ENCODE data around the gene PTPRD.

PTPRD gene

GRCh38 chr9:8424786-8425410 is 2187.9 kb downstream of the PTPRD start:
- Histone ChIP-seq H3K4me3 (ENCODE audit: low read length) (no peak overlapping the region), H3K36me3 (ENCODE audit: control insufficient read depth, insufficient read depth, low read length, severe bottlenecking) (no peaks in the 10 kb centered on the region), H3K9me3 (ENCODE audit: control insufficient read depth, low read length) (no peaks in the 10 kb centered on the region), H3K4me1 (ENCODE audit: control insufficient read depth, insufficient read depth, low read length) (no peaks in the 10 kb centered on the region), H3K9ac (ENCODE audit: low read length) (no peak overlapping the region), H3K27me3 (replicated peaks; ENCODE audit: control insufficient read depth, insufficient read depth, low read length) (no peaks in the 10 kb centered on the region)
- no peak for DNase-seq (ENCODE audit: low read depth)

GRCh38 chr9:8420416-8420815 is 2192.4 kb downstream of the PTPRD start:
- H3K4me3 ChIP-seq (ENCODE audit: low read length) = no peak overlapping the region
- H3K9me3 ChIP-seq (ENCODE audit: control insufficient read depth, low read length) = no peaks in the 10 kb centered on the region
- H3K36me3 ChIP-seq (ENCODE audit: control insufficient read depth, insufficient read depth, low read length, severe bottlenecking) = no peaks in the 10 kb centered on the region
- H3K9ac ChIP-seq (ENCODE audit: low read length) = no peak overlapping the region
- H3K27me3 ChIP-seq (replicated peaks; ENCODE audit: control insufficient read depth, insufficient read depth, low read length) = no peaks in the 10 kb centered on the region
- no peaks in the 10 kb centered on the region for H3K4me1 ChIP-seq (ENCODE audit: control insufficient read depth, insufficient read depth, low read length)
- no peak for DNase-seq (ENCODE audit: low read depth)

- DNase-seq (ENCODE audit: low read depth) = no peak
- Histone ChIP-seq H3K4me3 (ENCODE audit: low read length) (no peak overlapping the region), H3K27me3 (replicated peaks; ENCODE audit: control insufficient read depth, insufficient read depth, low read length) (no peaks in the 10 kb centered on the region)
These were observed 2193.1 kb downstream of the PTPRD start for GRCh38 chr9:8419596-8420275.

GRCh38 chr9:8417341-8417740 is 2195.5 kb downstream of the PTPRD start:
- no peak for DNase-seq (ENCODE audit: low read depth)
- H3K36me3 ChIP-seq (ENCODE audit: control insufficient read depth, insufficient read depth, low read length, severe bottlenecking) = no peaks in the 10 kb centered on the region
- H3K9me3 ChIP-seq (ENCODE audit: control insufficient read depth, low read length) = no peaks in the 10 kb centered on the region
- H3K4me1 ChIP-seq (ENCODE audit: control insufficient read depth, insufficient read depth, low read length) = no peaks in the 10 kb centered on the region
- H3K27me3 ChIP-seq (replicated peaks; ENCODE audit: control insufficient read depth, insufficient read depth, low read length) = no peaks in the 10 kb centered on the region
- no peak overlapping the region for H3K9ac ChIP-seq (ENCODE audit: low read length)
- no peak overlapping the region for H3K4me3 ChIP-seq (ENCODE audit: low read length)

More at GRCh38 chr9:8419596-8420275, 2193.1 kb downstream of the PTPRD start:
- no peaks in the 10 kb centered on the region for H3K9me3 ChIP-seq (ENCODE audit: control insufficient read depth, low read length)
- no peak overlapping the region for H3K9ac ChIP-seq (ENCODE audit: low read length)
- no peaks in the 10 kb centered on the region for H3K4me1 ChIP-seq (ENCODE audit: control insufficient read depth, insufficient read depth, low read length)
- H3K36me3 ChIP-seq (ENCODE audit: control insufficient read depth, insufficient read depth, low read length, severe bottlenecking) = no peaks in the 10 kb centered on the region

GRCh38 chr9:8412327-8412726 is 2200.5 kb downstream of the PTPRD start:
- DNase-seq (ENCODE audit: low read depth) = no peak
- no peaks in the 10 kb centered on the region for H3K27me3 ChIP-seq (replicated peaks; ENCODE audit: control insufficient read depth, insufficient read depth, low read length)
- H3K9me3 ChIP-seq (ENCODE audit: control insufficient read depth, low read length) = no peaks in the 10 kb centered on the region
- H3K4me1 ChIP-seq (ENCODE audit: control insufficient read depth, insufficient read depth, low read length) = no peaks in the 10 kb centered on the region
- H3K4me3 ChIP-seq (ENCODE audit: low read length) = no peak overlapping the region
- no peak overlapping the region for H3K9ac ChIP-seq (ENCODE audit: low read length)
- no peaks in the 10 kb centered on the region for H3K36me3 ChIP-seq (ENCODE audit: control insufficient read depth, insufficient read depth, low read length, severe bottlenecking)

GRCh38 chr9:8408575-8409190 is 2204.1 kb downstream of the PTPRD start:
- no peaks in the 10 kb centered on the region for H3K27me3 ChIP-seq (replicated peaks; ENCODE audit: control insufficient read depth, insufficient read depth, low read length)
- H3K9ac ChIP-seq (ENCODE audit: low read length) = no peak overlapping the region
- H3K9me3 ChIP-seq (ENCODE audit: control insufficient read depth, low read length) = no peaks in the 10 kb centered on the region
- DNase-seq (ENCODE audit: low read depth) = no peak
- no peaks in the 10 kb centered on the region for H3K4me1 ChIP-seq (ENCODE audit: control insufficient read depth, insufficient read depth, low read length)
- no peak overlapping the region for H3K4me3 ChIP-seq (ENCODE audit: low read length)
- H3K36me3 ChIP-seq (ENCODE audit: control insufficient read depth, insufficient read depth, low read length, severe bottlenecking) = no peaks in the 10 kb centered on the region

- Histone ChIP-seq H3K36me3 (ENCODE audit: control insufficient read depth, insufficient read depth, low read length, severe bottlenecking) (no peaks in the 10 kb centered on the region), H3K9ac (ENCODE audit: low read length) (no peak overlapping the region)
These were observed 2210.7 kb downstream of the PTPRD start for GRCh38 chr9:8401961-8402705.

GRCh38 chr9:8400378-8400777 is 2212.4 kb downstream of the PTPRD start:
- H3K36me3 ChIP-seq (ENCODE audit: control insufficient read depth, insufficient read depth, low read length, severe bottlenecking) = no peaks in the 10 kb centered on the region
- no peaks in the 10 kb centered on the region for H3K27me3 ChIP-seq (replicated peaks; ENCODE audit: control insufficient read depth, insufficient read depth, low read length)
- no peaks in the 10 kb centered on the region for H3K9me3 ChIP-seq (ENCODE audit: control insufficient read depth, low read length)
- no peak overlapping the region for H3K4me3 ChIP-seq (ENCODE audit: low read length)
- no peaks in the 10 kb centered on the region for H3K4me1 ChIP-seq (ENCODE audit: control insufficient read depth, insufficient read depth, low read length)
- no peak for DNase-seq (ENCODE audit: low read depth)
- no peak overlapping the region for H3K9ac ChIP-seq (ENCODE audit: low read length)

More at GRCh38 chr9:8401961-8402705, 2210.7 kb downstream of the PTPRD start:
- DNase-seq (ENCODE audit: low read depth) = no peak
- no peaks in the 10 kb centered on the region for H3K4me1 ChIP-seq (ENCODE audit: control insufficient read depth, insufficient read depth, low read length)
- H3K4me3 ChIP-seq (ENCODE audit: low read length) = no peak overlapping the region
- no peaks in the 10 kb centered on the region for H3K9me3 ChIP-seq (ENCODE audit: control insufficient read depth, low read length)
- H3K27me3 ChIP-seq (replicated peaks; ENCODE audit: control insufficient read depth, insufficient read depth, low read length) = no peaks in the 10 kb centered on the region

- DNase-seq (ENCODE audit: low read depth) = no peak
These were observed 2217.8 kb downstream of the PTPRD start for GRCh38 chr9:8395022-8395421.

GRCh38 chr9:8394341-8394740 is 2218.5 kb downstream of the PTPRD start:
- Histone ChIP-seq H3K9ac (ENCODE audit: low read length) (no peak overlapping the region), H3K9me3 (ENCODE audit: control insufficient read depth, low read length) (no peaks in the 10 kb centered on the region), H3K4me1 (ENCODE audit: control insufficient read depth, insufficient read depth, low read length) (no peaks in the 10 kb centered on the region), H3K27me3 (replicated peaks; ENCODE audit: control insufficient read depth, insufficient read depth, low read length) (no peaks in the 10 kb centered on the region), H3K36me3 (ENCODE audit: control insufficient read depth, insufficient read depth, low read length, severe bottlenecking) (no peaks in the 10 kb centered on the region), H3K4me3 (ENCODE audit: low read length) (no peak overlapping the region)
- no peak for DNase-seq (ENCODE audit: low read depth)

More at GRCh38 chr9:8395022-8395421, 2217.8 kb downstream of the PTPRD start:
- Histone ChIP-seq H3K9ac (ENCODE audit: low read length) (no peak overlapping the region), H3K4me3 (ENCODE audit: low read length) (no peak overlapping the region), H3K27me3 (replicated peaks; ENCODE audit: control insufficient read depth, insufficient read depth, low read length) (no peaks in the 10 kb centered on the region), H3K36me3 (ENCODE audit: control insufficient read depth, insufficient read depth, low read length, severe bottlenecking) (no peaks in the 10 kb centered on the region), H3K4me1 (ENCODE audit: control insufficient read depth, insufficient read depth, low read length) (no peaks in the 10 kb centered on the region), H3K9me3 (ENCODE audit: control insufficient read depth, low read length) (no peaks in the 10 kb centered on the region)

- Histone ChIP-seq H3K36me3 (ENCODE audit: control insufficient read depth, insufficient read depth, low read length, severe bottlenecking) (no peaks in the 10 kb centered on the region), H3K4me1 (ENCODE audit: control insufficient read depth, insufficient read depth, low read length) (no peaks in the 10 kb centered on the region), H3K4me3 (ENCODE audit: low read length) (no peak overlapping the region), H3K9me3 (ENCODE audit: control insufficient read depth, low read length) (no peaks in the 10 kb centered on the region), H3K9ac (ENCODE audit: low read length) (no peak overlapping the region), H3K27me3 (replicated peaks; ENCODE audit: control insufficient read depth, insufficient read depth, low read length) (no peaks in the 10 kb centered on the region)
- no peak for DNase-seq (ENCODE audit: low read depth)
These were observed 2219.9 kb downstream of the PTPRD start for GRCh38 chr9:8392866-8393265.
